ENCODE data around the gene RFK. TPM values are rescaled to one million over a fixed set of nuclear protein-coding genes. Genes with fewer than 3 reads are reported as not detected.

Gene RFK
- total RNA-seq, 2 experiments from 2014 or later = 14.5 to 15.5 TPM

DNA sequence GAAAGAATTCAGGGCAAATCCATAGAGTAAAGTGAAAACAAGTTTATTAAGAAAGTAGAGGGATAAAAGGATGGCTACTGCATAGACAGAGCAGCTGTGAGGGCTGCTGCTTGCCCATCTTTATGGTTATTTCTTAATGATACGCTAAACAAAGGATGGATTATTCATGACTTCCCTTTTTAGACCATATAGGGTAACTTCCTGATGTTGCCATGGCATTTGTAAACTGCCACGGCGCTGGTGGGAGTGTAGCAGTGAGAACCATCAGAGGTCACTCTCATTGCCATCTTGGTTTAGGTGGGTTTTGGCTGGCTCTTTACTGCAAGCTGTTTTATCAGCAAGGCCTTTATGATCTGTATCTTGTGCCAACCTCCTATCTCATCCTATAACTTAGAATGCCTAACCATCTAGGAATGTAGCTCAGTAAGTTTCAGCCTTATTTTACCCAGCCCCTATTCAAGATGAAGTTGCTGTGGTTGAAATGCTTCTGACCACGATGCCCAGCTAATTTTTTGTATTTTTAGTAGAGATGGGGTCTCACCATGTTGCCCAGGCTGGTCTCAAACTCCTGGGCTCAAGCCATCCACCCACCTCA is 42.1 kb downstream of the RFK start:
- CTCF ChIA-PET = no interaction called here

DNA sequence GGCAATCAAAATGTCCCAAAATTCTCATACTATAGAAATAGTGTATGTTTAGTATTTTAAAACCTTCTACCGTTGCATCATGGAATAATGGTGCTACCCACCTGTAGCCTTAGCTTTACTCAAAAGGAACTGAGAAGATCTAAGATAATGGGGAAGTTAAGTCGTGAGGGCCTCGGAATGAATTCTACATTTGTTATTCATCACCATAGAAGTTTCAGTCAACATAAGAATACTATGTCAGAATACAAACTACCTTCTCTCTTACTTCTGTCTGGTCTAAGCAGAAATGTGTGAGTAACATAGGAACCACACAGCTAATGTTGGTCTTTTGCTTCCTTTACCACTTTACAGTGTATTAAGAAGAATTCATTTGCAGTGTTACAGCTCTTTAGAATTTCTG is 43.2 kb downstream of the RFK start:
- POLR2A ChIA-PET = no interaction called here
- CTCF ChIA-PET = no interaction called here

More for the DNA sequence above, 42.1 kb downstream of the RFK start:
- POLR2A ChIA-PET = no interaction called here

DNA sequence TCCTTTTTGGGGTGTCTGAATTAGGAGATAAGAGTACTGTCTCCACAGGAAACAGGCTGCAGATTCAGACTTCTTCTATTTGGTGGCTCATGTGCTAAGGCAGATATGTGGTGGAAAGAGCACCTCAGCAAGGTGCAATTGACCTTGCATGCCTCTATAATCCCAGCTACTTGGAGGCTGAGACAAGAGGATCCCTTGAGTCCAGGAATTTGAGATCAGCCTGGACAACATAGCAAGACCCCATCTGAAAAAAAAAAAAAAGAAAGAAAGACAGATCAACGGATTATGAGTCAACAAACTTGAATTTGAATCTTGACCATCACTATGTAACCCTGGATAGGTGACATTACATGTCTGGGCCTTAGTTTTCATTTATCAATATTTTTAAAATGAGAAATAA is 44.4 kb downstream of the RFK start:
- CTCF ChIA-PET = interaction anchor here (0.7 kb wide), 1 partner anchor 339 kb away, joined by 3 read pairs; no protein-coding TSS in a partner anchor
- POLR2A ChIA-PET = no interaction called here

DNA sequence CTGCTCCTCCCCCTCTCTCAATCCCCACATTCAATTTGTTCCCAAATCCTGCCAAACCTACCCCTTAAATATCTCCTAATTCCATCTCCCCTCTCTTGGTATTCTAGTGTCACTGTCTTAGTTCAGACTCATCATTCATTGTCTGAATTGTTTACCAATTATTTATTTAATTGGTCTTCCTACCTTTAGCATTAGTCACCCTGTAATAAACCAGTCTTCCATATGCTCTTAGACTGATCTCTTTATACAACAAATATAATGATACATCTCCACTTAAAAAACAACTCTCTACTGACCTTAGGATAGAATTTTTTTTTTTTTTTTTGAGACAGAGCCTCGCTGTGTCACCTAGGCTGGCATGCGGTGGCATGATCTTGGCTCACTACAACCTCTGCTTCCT is 51.4 kb downstream of the RFK start:
- ChIA-PET POLR2A (no interaction called here), CTCF (no interaction called here)

DNA sequence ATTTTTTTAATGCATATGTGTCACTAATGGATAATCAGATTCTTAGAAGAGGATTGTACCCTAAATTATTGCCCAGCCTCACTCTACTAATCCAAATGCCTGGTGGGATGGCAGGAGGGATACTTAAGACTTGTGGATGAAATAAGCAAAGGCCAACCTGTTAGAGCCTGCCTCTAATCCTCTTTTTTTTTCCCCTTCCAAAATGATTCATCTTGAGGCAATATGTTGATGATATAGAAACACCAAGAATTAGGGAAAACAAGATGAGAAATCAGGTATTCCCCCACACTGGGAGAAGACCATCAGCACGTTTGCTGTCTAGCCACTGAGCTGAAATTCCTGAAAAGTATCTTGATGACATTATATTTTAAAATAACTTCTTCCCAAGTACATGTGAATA is 52.0 kb downstream of the RFK start:
- POLR2A ChIA-PET = no interaction called here

DNA sequence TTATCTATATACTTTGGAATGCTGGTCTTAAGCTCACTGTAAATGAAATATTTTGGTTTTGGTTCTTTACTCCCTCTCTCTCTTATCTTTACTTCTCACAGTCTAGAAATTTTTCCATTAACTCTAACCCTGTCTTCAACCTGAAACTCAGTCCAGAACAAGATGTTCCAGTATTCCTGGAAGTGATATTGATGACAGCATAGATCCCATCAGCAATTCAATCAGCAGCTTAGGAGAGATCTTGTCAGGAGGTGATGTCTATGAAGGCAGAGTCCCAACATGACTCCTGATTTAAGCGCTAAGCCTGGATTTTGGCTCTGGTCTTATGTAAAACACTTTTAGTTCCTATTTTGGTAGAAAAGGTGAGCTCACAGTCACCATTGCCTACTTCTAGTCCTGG is 52.6 kb downstream of the RFK start:
- POLR2A ChIA-PET = no interaction called here
- CTCF ChIA-PET = no interaction called here

More for the DNA sequence above, 52.0 kb downstream of the RFK start:
- CTCF ChIA-PET = no interaction called here

DNA sequence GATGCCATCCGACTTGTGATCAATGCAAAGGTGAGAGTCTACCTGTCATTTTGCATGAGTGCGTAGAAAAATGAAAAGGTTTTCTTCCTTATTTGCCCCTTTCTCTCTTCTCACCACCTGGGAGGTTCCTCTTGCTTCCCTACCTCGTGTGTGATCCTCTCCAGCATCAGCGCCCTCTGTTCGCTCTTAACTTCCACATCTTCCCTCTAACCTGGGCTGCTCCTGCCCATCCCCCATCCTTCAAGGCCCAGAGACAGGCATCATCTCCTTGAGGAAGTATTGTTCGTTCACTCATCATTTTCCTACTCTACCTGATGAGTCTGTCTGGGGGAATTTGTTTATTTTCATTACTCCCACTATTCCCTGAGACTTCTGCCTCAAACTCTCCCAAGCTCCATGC is 55.8 kb downstream of the RFK start:
- ChIA-PET CTCF (no interaction called here), POLR2A (no interaction called here)

GRCh38 chr9:76336027-76336426 is 58.2 kb downstream of the RFK start:
- ChIA-PET POLR2A (no interaction called here), CTCF (no interaction called here)

Other genes starting within 250 kb of the RFK start
- 10 to 100 TPM; 16.4 to 18.5 TPM for gene GCNT1, start 64.8 kb upstream of the RFK start, total RNA-seq

All from activated CD8-positive, alpha-beta memory T cell treated with anti-CD3 and anti-CD28 coated beads for 36 hours (primary cell).